ENCODE measurements around the gene RAD54L2.
A peak's percentile ranks its signal among the peaks of the same experiment; 100 is the strongest.
"Not testable (repeated sequence)": the region's sequence is repeated elsewhere in the genome, so short reads cannot be mapped to it uniquely, and the experiment has no call there.

Gene RAD54L2, protein sequence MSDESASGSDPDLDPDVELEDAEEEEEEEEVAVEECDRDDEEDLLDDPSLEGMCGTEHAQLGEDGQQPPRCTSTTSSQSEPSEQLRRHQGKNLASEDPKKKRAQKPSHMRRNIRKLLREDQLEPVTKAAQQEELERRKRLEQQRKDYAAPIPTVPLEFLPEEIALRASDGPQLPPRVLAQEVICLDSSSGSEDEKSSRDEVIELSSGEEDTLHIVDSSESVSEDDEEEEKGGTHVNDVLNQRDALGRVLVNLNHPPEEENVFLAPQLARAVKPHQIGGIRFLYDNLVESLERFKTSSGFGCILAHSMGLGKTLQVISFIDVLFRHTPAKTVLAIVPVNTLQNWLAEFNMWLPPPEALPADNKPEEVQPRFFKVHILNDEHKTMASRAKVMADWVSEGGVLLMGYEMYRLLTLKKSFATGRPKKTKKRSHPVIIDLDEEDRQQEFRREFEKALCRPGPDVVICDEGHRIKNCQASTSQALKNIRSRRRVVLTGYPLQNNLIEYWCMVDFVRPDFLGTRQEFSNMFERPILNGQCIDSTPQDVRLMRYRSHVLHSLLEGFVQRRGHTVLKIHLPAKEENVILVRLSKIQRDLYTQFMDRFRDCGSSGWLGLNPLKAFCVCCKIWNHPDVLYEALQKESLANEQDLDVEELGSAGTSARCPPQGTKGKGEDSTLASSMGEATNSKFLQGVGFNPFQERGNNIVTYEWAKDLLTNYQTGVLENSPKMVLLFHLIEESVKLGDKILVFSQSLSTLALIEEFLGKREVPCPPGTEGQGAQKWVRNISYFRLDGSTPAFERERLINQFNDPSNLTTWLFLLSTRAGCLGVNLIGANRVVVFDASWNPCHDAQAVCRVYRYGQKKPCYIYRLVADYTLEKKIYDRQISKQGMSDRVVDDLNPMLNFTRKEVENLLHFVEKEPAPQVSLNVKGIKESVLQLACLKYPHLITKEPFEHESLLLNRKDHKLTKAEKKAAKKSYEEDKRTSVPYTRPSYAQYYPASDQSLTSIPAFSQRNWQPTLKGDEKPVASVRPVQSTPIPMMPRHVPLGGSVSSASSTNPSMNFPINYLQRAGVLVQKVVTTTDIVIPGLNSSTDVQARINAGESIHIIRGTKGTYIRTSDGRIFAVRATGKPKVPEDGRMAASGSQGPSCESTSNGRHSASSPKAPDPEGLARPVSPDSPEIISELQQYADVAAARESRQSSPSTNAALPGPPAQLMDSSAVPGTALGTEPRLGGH (N-terminal part only)

DNA sequence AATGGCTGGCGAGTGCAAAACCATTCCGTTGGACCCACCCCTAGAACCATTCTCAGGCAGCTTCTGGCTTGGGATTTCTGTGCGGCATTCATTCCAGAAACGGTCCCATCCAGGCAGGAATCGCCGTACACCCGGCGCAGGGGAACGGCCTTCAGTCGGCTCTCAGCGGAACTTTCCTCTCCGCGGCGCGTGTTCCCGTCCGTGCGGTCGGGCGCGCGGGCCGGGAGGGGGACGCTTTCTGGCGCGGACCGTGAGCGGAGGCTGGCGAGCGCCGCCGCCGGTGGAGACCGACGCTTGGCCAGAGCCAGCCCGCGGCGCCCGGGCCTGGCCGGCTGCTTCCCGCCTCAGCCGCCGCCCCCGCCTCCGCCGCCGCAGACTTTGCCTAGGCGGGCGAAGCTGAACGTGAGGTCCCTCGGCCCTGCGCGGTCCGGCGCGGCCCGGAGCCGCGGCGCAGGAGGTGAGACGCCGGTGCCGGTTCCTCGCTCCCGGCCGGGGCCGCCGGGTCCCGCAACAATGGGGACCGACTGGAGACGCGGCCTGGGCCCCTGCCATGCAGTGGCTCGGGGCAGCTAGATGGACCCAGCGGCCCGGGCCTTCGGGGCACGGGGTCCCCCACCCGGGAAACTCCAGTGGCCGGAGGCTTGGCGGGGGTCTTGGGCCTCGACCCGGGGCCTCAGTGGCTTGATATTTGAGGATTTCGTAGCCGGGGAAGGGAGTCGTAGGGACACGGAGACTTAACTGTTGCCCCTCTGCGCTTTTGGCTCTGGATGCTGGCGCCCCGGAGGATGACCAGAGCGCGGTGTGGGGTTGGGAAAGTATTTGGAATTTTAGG is at the start of gene RAD54L2:
Gene RAD54L2 (plus strand): TSS at position 261 of the 832 bp plus-strand sequence. CDS start 51,702 bp downstream, outside the sequence.
- peak; percentile 53 for DNase-seq (ENCODE audit: low spot score)

DNA sequence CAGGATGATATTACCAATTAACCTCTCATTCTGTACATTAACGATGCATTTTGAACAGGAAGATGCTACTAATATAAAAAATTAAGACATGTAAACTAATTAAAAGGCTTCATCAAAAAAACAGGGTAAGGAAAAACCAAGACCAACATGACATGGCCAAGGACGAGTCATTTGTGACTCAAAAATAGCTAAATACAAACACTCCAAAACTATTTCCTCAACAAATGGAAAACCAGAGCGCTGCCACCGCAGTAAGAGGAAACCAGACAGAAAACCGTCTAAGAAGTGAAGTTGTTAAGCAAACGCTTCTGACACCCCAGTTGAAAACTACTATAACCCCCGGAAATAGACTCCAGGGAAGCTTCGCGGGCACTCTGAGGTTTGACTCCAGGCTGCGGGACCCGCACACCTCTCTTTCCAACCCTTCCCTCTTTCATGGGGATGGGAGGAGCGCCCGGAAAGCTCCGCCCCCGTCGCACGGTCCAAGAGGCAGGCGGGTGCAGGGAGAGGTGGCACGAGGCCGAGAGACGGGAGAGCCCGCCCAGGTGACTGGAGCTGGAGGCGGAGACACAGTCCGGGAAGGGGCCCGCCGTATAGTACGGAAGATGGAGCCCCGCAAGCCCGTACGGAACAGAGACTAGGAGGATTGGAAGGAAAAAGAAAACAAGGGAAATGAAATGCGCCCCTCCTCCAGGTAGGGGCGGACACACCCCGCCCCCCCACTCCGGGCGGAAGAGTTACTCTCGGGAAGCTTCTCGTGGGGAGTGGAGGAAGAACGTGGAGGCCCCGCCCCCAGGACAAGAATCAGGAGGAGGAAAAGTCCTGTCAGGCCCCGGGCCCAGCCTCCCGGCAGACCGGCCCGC is 39.4 kb upstream of the RAD54L2 start:
- DNase-seq (ENCODE audit: low spot score), result peak; percentile 85

DNA sequence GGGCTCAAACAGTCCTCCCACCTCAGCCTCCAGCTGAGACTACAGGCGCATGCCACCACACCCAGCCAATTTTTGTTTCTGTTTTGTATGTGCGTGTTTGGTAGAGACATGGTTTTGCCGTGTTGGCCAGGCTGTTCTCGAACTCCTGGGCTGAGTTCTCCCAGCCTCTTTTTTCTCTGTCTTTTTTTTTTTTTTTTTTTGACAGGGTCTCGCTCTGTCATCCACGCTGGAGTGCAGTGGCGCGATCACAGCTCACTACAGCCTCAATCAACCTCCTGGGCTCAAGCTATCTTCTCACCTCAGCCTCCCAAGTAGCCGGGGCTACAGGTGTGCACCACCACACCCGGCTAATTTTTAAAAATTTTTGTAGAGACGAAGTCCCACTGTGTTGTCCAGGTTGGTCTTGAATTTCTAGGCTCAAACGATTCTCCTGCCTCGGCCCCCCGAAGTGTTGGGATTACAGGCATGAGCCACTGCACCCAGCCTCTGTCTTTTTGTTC is 37.8 kb upstream of the RAD54L2 start:
- no peak for DNase-seq (ENCODE audit: low spot score)

DNA sequence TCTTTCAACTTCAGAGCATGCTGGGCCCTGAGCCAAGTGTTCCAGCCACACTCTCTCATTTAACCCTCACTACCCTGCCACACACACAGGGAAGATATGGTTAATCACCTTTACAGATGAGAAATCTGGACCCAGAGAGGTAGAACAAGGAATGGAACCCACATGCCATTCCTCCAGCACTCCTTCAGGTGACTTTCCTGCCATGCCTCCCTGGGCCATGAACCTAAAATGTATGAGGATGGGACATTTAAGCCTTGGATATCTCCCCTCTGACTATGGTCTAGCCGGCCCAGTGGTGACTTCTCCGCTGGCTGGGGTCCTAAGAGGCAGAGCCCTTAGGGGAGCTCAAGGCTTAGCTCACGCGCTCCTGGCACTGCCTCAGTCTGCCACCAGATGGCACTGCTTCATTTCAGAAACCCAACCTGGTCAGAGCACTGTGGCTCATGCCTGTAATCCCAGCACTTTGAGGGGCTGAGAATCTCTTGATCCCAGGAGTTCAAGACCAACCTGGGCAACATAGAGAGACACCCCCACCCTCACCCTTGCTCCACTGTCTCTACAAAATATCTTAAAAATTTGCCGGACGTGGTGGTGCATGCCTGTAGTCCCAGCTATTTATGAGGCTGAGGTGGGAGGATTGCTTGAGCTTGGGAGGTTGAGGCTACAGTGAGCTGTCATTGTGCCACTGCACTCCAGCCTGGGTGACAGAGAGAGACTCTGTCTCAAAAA is 36.5 kb upstream of the RAD54L2 start:
- peak; percentile 76 for DNase-seq (ENCODE audit: low spot score)

DNA sequence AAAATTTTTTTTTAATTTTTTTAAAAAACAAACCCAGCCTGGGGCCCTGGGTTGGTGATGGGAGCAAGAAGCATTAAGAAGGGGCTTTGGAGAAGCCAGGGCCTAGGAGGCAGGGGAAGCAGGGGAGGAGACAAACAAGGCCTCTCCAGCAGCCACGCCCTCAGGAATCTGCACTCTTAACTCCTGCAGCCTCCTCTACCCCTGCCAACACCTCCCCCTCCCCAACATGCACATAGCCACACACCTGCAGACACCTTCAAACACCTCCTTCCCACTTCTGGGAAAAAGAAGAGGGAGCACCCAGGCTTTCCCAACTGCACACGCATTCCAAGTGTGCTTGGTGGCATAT is 36.0 kb upstream of the RAD54L2 start:
- DNase-seq (ENCODE audit: low spot score), result no peak

DNA sequence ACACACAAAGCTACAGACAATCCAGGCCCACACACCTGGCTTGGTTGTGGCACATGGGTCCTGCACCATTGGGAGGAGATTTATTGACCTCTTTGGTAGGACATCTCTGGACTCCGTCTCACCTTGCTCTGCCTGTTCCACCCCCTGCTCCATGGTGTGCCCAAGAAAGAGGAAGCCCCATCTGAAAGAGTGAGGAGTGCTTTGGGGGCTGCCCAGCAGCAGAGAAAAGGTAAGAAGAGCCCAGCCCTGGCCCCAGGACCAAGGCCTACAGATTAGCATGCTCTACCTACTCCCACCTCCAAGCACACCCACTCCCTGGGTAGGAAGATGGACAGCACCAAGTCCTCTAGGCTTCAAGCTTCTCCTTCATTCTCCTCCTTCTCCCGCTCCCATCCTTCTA is 35.5 kb upstream of the RAD54L2 start:
- DNase-seq (ENCODE audit: low spot score), result no peak

DNA sequence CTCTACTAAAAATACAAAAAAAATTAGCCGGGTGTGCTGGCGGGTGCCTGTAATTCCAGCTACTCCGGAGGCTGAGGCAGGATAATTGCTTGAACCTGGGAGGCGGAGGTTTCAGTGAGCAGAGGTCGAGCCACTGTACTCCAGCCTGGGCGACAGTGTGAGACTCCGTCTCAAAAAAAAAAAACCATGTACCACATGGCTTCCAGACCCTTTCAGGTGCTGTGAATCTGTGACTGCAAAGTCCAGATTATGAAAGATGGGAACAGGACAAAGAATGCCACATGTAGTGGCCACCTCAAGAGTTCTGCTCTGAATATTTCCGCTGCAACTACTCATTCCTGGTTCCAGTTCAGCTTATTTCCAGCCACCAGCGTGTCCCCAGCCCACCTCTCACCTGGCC is 30.3 kb upstream of the RAD54L2 start:
- no peak for DNase-seq (ENCODE audit: low spot score)

DNA sequence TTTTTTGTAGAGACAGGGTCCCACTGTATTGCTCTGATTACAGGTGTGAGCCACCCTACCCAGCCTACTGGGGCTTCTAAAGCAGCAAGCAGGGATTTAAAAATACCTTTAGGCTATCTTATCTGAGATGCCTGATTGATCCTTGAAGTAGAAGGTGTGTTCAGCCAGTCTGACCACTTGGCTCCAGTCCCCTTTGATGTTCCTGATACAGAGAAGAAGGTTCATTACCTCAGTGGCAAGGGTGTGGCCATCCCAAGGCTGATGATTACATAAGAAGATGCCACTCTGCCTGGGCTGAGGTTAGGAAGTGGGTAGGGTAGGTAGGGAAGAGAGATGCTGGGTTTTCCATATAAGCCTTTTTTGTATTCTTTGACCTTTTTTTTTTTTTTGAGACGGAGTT is 27.5 kb upstream of the RAD54L2 start:
- no peak for DNase-seq (ENCODE audit: low spot score)

DNA sequence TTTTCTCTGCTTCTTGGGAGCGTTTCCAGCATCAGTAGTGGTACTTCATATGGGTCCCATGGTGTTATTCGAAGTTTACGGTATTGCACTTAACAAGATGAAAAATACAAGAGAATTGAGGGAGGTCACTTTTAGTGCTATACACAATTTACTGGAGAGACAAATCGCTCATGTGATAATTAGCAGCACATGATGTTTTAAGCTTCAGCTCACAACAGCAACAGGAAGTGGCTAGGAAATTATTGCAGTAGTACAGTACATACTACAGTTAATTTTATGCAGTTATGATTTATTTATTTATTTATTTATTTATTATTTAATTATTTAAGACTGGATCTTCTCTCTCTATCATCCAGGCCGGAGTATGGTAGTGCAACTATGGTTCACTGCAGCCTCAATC is 24.3 kb upstream of the RAD54L2 start:
- DNase-seq (ENCODE audit: low spot score), result no peak

DNA sequence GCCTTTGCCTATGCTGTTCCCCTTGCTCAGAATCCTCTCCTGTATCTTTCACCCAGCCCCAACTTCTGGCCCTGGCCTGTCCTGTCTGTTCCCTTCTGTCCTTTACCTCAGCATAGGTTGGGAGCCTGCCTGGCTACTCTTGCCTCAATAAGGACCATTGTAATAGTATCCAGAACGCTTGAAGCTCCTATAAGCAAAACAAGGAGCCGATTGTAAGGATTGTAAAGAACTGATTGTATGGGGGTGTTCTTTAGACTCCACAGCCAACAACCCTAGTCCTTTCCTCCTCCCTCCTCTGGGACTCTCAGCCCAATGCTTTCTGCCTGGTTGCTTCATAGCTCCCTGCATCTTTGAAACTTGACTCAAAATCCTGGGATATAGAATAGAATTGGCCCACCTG is 18.7 kb upstream of the RAD54L2 start:
- peak; percentile 89 for DNase-seq (ENCODE audit: low spot score)

DNA sequence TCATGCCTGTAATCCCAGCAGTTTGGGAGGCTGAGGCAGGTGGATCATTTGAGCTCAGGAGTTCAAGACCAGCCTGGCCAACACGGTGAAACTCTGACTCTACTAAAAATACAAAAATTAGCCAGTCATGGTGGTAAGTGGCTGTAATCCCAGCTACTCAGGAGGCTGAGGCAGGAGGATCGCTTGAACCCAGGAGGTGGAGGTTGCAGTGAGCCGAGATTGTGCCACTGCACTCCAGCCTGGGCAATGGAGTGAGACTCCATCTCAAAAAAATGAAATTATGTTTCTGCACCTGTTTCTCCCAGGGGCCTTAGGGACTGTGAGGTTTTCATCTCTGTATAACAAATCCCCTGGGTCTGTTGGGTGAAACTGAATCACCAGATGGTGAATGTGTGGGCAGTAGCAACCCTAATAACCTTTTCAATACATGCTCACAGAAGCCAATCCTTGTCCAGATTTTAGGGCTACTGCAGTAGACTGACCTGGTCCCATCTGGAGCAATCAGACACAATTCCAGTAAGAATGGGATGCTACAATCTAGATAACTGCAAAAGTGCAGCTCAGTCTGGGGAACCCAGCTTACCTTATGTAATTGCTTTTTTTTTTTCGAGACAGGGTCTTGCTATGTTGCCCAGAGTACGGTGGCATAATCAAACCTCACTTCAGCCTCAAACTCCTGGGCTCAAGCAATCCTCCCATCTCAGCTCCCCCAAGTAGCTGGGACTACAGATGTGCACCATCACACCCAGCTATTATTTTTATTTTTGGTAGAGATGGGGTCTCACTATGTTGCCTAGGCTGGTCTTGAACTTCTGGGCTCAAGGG is 17.4 kb upstream of the RAD54L2 start:
- DNase-seq (ENCODE audit: low spot score), result not testable (repeated sequence)

DNA sequence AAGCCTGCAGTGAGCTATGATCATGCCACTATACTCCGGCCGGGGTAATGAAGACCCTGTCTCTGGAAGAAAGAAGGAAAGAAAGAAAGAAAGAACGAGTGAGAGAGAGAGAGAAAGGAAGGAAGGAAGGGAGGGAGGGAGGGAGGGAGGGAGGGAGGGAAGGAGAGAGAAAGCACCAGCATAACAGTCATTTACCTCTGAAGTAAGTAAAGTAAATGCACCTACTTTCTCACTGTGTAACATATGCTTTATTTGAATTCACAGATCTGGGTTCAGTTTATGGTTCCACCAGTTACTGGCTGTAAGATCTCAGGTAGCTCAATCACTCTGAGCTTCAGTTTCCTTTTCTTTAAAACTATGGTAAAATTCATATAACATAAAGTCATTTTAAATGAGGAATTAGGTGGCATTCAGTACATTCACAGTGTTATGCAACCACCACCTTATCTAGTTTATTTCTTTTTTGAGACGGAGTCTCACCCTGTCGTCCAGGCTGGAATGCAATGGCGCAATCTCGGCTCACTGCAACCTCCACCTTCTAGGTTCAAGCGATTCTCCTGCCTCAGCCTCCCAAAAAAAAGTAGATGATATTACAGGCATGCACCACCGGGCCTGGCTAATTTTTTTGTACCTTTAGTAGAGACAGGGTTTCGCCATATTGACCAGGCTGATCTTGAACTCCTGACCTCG is 16.1 kb upstream of the RAD54L2 start:
- no peak for DNase-seq (ENCODE audit: low spot score)

DNA sequence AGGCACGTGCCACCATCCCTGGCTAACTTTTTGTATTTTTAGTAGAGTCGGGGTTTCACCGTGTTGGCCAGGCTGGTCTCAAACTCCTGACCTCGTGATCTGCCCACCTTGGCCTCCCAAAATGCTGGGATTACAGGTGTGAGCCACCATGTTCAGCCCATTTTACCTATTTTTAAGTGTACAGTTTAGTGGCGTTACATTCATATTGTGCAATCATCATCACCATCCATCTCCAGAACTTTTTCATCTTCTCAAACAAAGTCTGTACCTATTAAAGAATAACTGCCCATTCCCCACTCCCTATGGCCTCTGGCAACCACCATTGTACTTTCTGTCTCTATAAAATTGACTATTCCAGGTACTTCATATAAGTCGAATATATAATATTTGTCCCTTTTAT is 13.6 kb upstream of the RAD54L2 start:
- DNase-seq (ENCODE audit: low spot score), result not testable (repeated sequence)

DNA sequence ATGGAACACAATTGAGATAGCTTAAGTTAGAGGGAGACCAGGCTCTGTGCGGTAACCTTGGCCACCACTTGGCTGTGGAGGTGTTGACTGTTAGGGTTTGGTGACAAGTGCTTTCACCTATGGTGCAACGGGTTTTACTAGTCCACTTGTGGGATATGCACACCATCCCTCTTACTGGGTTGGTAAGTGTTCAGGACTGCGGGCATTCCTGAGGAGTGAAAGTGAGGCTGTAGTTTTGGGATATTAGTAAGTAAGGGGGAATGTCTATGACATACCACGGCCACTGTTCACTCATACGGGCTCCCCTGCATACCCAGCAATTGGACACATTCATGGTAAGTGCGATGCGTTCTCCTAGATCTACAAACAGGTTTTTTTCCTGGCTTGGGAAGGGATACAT is 8.0 kb upstream of the RAD54L2 start:
- no peak for DNase-seq (ENCODE audit: low spot score)

DNA sequence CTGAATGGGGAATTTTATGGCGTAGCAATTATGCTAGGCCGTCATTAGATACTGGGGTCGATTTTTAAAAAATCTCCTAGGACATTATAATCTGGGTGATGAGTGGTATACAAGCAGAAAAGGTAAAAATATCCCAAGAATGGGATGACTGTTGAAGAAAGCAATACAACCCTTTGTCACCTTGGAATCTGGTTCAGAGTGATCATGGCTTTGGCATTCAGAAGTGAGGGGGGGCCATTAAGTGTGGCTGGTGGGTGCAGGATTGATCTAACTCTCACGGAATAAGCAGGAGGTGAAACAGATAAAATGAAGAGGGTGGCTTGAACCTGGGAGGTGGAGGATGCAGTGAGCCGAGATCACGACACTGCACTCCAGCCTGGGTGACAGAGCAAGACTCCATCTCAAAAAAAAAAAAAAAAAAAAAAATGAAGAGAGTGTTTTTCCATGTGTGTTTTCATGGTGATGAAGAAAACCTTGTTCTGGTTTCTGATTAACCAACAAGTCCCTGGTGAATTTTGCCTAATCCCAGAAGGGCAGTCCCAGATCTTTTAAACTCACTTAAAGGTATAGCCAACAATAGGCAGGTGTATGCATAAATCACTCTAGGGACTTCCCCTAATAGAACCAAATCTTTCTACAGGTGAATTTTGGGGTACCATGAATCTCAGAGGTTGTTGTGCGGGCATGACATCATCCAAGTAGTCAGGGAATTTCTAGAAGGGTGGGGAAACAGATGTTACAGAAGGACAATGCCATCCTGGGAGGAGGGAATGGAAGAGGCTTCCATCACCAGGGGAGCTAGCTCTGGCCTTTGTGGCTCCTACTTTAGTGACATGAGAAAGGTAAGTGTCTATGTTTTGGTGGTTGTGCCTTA is 3.1 kb upstream of the RAD54L2 start:
- DNase-seq (ENCODE audit: low spot score), result no peak

DNA sequence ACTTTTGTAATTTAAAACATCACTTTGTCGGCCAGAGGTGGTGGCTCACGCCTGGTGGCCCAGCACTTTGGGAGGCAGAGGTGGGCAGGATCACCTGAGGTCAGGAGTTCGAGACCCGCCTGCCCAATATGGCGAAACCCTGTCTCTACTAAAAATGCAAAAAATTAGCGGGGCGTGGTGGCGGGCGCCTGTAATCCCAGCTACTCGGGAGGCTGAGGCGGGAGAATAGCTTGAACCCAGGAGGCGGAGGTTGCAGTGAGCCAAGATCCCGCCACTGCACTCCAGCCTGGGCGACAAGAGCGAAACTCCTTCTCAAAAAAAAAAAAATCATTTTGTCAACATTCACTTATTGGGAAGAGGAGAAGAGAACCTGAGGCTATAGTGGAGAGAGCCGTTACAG is 888 bp upstream of the RAD54L2 start:
- not testable (repeated sequence) for DNase-seq (ENCODE audit: low spot score)

DNA sequence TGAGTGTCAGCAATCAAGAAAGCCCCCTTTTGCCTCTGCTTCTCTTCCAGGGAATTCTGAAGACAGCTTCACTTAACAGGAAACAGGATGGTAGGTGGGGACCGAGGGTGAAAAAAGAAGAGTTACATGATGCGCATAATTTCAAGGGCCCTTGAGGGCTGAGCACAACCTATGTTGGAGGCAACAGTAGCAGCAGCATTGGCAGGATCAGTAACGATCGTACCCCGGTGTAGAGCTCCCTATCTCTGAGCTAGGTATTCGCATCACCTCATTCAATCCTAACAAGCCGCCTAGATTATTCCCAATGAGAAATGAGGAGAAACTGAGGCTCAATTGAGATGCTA is 432 bp upstream of the RAD54L2 start:
- peak; percentile 16 for DNase-seq (ENCODE audit: low spot score)
